HG02981 (cell line): ENCODE results near the gene CEP44.
A peak's percentile ranks its signal among the peaks of the same experiment; 100 is the strongest.
"Not testable (repeated sequence)": the region's sequence is repeated elsewhere in the genome, so short reads cannot be mapped to it uniquely, and the experiment has no call there.

Experiments used
- ATAC-seq: cut with Tn5 transposase; IDR thresholded peaks from one replicate; pipeline ENCODE4 v1.9.1; 2021; ENCODE audit warnings: mild to moderate bottlenecking, moderate library complexity; ENCODE audit not compliant: unreplicated experiment

The CEP44 gene

GRCh38 chr4:174277433-174277832 lies 6.3 kb upstream of the CEP44 start:
- ATAC-seq = no peak

GRCh38 chr4:174278467-174278866 lies 5.2 kb upstream of the CEP44 start:
- ATAC-seq = peak; percentile 29

- ATAC-seq = no peak
These were observed 4.1 kb upstream of the CEP44 start for GRCh38 chr4:174279433-174280155.

GRCh38 chr4:174281182-174281737 lies 2.5 kb upstream of the CEP44 start:
- no peak for ATAC-seq

GRCh38 chr4:174281901-174282300 lies 1.8 kb upstream of the CEP44 start:
- no peak for ATAC-seq

GRCh38 chr4:174282836-174283506 lies 740 bp upstream of the CEP44 start:
- peak; percentile 97 for ATAC-seq

GRCh38 chr4:174284487-174284886 lies 776 bp downstream of the CEP44 start:
- no peak for ATAC-seq

- no peak for ATAC-seq
These were observed 3.2 kb downstream of the CEP44 start for GRCh38 chr4:174286870-174287269.

GRCh38 chr4:174292473-174292872 lies 8.8 kb downstream of the CEP44 start:
- ATAC-seq = no peak

GRCh38 chr4:174294641-174295040 lies 10.9 kb downstream of the CEP44 start:
- not testable (repeated sequence) for ATAC-seq

GRCh38 chr4:174295142-174295541 lies 11.4 kb downstream of the CEP44 start:
- ATAC-seq = not testable (repeated sequence)

- no peak for ATAC-seq
These were observed 20.0 kb downstream of the CEP44 start for GRCh38 chr4:174303687-174304086.

- ATAC-seq = no peak
These were observed 21.0 kb downstream of the CEP44 start for GRCh38 chr4:174304664-174305063.

- ATAC-seq = no peak
These were observed 22.2 kb downstream of the CEP44 start for GRCh38 chr4:174305961-174306360.

GRCh38 chr4:174307694-174308093 lies 24.0 kb downstream of the CEP44 start:
- ATAC-seq = no peak

- no peak for ATAC-seq
These were observed 29.3 kb downstream of the CEP44 start for GRCh38 chr4:174312993-174313392.

GRCh38 chr4:174314274-174314673 lies 30.6 kb downstream of the CEP44 start:
- ATAC-seq = no peak

GRCh38 chr4:174314770-174315169 lies 31.1 kb downstream of the CEP44 start:
- ATAC-seq = no peak

GRCh38 chr4:174316546-174316945 lies 32.8 kb downstream of the CEP44 start:
- ATAC-seq = no peak

- ATAC-seq = no peak
These were observed 33.2 kb downstream of the CEP44 start for GRCh38 chr4:174316954-174317353.

GRCh38 chr4:174317531-174317930 lies 33.8 kb downstream of the CEP44 start:
- ATAC-seq = no peak
